ENCODE results near the gene FBLIM1.
"Not testable (repeated sequence)": the region's sequence is repeated elsewhere in the genome, so short reads cannot be mapped to it uniquely, and the experiment has no call there.

FBLIM1 gene

DNA sequence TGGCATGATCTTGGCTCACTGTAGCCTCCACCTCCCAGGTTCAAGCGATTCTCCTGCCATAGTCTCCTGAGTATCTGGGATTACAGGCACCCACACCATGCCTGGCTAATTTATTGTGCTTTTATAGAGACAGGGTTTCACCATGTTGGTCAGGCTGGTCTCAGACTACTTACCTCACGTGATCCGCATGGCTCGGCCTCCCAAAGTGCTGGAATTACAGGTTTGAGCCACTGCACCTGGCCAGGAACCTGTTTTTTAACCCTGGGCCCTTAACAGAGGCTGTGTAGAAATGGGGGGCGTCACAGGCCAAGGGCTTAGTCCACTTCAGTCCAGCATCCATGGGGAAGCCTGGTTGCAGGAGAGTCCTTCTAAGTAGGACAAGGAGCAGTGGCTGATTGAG, 9.3 kb downstream of the FBLIM1 start:
- no peak for DNase-seq (ENCODE audit: low read depth in 2 of 2)

DNA sequence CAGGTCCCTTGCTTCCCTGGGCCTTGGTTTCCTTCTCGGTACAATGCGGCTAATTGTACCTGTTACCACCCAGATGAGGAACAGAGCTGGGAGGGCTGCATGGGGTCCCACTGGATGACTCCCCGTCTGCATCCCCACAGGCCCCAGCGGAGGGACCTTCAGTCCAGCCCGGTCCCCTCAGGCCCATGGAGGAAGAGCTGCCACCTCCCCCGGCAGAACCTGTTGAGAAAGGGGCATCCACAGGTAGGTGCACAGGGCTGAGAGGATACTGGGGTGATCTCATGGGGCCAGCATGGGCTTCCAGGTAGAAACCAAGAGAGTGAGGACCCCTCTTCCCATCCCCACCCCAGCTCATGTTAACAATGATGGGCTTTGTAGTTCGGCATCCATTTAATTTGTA, 9.8 kb downstream of the FBLIM1 start:
- no peak for DNase-seq (ENCODE audit: low read depth in 2 of 2)

DNA sequence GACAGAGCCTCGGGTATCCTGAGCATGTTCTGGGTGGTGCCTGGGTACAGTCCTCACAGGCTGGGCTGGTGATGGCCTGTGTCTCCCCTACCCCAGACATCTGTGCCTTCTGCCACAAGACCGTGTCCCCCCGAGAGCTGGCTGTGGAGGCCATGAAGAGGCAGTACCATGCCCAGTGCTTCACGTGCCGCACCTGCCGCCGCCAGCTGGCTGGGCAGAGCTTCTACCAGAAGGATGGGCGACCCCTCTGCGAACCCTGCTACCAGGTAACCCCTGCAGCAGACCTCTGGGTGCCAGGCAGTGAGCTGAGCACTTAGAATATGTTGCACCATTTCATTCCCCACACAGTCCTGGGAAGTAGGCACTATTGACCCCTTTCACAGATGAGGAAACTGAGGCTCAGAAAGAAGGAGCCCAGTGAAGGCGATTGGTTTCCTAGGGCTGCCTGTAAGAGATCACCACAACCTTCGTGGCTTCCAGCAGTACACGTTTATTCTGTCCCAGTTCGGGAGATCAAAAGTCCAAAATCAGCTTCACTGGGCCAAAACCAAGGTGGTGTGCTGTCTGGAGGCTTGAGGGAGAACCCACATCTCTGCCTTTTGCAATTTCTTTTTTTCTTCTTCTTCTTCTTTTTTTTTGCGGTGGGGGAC, 11.8 kb downstream of the FBLIM1 start:
- no peak for DNase-seq (ENCODE audit: low read depth in 2 of 2)

- no peak for DNase-seq (ENCODE audit: low read depth in 2 of 2)
These were observed 13.4 kb downstream of the FBLIM1 start for GRCh38 chr1:15771836-15772515.

- no peak for DNase-seq (ENCODE audit: low read depth in 2 of 2)
These were observed 17.1 kb downstream of the FBLIM1 start for GRCh38 chr1:15775706-15776105.

DNA sequence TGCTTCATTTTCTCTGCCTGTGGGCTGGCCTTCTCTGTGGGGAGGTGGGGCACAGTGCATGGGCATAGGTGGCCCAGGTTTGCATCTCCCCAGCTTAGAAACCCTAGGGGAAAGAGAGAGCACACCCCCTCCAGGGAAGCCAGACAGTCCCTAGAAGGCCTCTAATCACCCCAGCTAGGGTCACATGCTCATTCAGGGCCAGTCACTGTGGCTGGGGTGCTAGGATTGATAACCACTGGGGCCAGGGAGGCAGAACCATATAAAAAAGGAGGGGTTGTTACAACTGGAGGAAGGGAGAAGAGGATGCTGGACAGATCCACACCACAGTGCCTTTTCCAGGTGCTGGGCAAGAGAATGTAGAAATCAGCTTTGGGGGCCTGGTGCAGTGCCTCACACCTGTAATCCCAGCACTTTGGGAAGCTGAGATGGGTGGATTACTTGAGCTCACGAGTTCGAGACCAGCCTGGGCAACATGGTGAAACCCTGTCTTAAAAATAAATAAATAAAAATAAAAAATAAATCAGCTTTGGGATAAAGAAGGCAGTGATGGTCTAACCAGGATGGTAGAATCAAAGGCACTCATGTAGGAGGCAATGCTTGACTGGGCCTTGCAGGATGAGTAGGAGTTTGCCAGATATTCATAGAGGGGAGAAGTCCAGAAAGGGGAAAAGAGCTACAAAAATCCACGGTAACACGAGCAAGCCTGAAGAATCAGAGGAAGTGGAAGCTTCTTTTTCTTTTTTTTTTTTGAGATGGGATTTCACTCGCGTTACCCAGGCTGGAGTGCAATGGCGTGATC, 19.5 kb downstream of the FBLIM1 start:
- DNase-seq (ENCODE audit: low read depth in 2 of 2): no peak

- no peak for DNase-seq (ENCODE audit: low read depth in 2 of 2)
These were observed 27.1 kb downstream of the FBLIM1 start for GRCh38 chr1:15785683-15786082.

GRCh38 chr1:15786581-15786980, 28.0 kb downstream of the FBLIM1 start:
- no peak for DNase-seq (ENCODE audit: low read depth in 2 of 2)

GRCh38 chr1:15788624-15789301, 30.2 kb downstream of the FBLIM1 start:
- DNase-seq (ENCODE audit: low read depth in 2 of 2): no peak

DNA sequence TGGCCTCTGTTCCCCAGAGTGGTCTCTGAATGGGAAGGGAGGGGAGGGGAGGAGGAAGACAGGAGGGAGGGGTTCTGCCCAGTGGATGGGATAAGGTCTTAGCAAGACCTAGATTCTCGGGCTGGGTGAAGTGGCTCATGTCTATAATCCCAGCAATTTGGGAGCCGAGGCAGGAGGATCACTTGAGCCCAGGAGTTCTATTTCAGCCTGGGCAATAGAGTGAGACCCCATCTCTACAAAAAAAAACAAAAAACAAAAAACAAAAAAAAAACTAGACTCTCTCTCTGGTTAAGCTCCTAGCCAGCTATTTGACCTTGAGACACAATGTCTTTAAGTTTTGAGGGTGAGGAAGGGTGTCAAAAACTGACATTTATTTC, 37.5 kb downstream of the FBLIM1 start:
- no peak for DNase-seq (ENCODE audit: low read depth in 2 of 2)

DNA sequence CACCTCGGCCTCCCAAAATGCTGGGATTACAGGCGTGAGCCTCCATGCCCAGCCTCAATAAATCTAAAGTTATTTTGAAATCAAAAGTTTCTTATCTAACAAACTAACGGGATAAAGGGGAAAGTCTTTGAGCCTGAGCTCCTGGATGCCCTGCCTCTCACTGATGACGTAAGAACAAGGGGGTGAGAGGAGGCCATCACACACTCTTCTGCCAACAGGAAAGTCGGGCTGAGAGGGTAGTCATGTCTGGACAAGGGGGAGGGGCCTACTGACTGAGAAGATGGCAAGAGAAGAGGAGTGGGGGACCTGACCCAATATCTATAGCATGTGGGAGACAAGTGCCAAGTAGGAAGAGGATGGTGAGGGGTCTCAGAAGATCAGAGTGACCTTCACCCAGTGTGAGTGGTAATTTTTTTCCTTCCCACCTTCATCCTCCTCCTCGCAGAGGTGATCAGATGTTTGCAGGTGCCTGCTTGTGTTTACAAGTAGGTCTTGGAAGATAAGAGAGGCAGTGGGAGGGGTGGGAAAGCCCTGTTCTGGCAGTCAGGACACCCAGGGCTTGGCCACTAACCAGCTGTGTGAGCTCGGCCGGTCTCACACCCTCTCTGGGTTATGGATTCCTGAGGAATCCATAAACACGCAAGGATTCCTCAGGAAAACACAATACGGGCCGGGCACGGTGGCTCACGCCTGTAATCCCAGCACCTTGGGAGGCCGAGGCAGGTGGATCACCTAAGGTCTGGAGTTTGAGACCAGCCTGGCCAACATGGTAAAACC, 39.2 kb downstream of the FBLIM1 start:
- no peak for DNase-seq (ENCODE audit: low read depth in 2 of 2)

- no peak for DNase-seq (ENCODE audit: low read depth in 2 of 2)
These were observed 40.6 kb downstream of the FBLIM1 start for GRCh38 chr1:15799004-15799867.

GRCh38 chr1:15799928-15800835, 41.6 kb downstream of the FBLIM1 start:
- DNase-seq (ENCODE audit: low read depth in 2 of 2): no peak

DNA sequence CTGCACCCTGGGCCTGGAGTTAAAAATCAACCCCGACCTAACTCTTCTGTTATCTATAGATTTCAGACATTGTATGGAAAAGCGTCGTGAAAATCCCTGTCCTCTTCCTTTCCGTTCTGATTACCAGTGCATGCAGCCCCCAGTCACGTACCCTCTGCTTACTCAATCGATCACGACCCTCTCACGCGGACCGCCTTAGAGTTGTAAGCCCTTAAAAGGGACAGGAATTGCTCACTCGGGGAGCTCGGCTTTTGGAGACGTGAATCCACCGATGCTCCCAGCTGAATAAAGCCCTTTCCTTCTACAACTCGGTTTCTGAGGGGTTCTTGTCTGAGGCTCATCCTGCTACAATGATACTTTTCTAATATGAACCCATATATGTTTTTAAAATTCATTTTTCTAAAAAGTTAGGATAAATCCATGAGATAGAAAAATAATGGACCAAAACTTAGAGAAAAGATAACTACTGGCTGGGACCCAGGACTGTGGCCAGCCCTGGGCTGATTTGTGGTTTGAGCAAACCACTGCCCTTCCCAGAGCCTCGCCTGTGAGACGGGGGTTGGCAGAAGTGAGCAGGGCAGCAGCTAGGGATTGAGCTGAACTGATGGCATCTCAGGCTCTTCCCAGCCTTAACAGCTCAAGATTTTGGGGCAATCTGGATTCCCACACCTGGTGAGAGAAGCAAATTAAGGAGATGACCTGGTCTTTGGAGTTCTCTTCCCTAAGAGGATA, 43.8 kb downstream of the FBLIM1 start:
- DNase-seq (ENCODE audit: low read depth in 2 of 2): no peak

GRCh38 chr1:15803380-15803779, 44.8 kb downstream of the FBLIM1 start:
- no peak for DNase-seq (ENCODE audit: low read depth in 2 of 2)

DNA sequence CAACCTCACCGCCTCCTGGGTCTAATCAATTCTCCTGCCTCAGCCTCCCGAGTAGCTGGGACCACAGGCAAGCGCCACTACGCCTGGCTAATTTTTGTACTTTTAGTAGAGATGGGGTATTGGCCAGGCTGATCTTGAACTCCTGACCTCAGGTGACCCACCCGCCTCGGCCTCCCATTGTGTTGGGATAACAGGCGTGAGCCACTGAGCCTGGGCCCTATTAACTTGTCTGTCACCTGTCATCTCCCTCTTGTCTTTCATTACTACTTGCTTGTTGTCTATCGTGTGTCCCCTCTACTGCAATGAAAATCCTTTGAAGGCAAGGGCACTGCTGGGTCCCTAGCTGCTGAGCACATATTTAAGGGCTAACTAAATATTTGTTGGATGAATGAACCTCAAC, 45.5 kb downstream of the FBLIM1 start:
- no peak for DNase-seq (ENCODE audit: low read depth in 2 of 2)

GRCh38 chr1:15807121-15807520, 48.5 kb downstream of the FBLIM1 start:
- no peak for DNase-seq (ENCODE audit: low read depth in 2 of 2)

DNA sequence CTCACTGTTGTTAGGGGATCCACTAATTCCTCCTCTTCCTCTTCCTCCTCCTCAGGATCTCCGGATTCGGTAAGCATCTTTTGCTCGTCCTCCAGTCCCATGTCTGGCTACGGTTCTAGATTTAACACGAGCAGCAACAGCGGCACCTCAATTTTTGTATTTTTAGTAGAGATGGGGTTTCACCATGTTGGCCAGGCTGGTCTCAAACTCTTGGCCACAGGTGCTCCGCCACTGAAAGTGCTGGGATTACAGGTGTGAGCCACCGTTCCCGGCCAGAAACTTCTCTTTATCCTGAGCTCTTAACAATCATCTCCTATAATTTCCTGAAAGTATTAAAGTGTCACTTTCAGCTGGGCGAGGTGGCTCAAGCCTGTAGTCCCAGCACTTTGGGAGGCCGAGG, 49.0 kb downstream of the FBLIM1 start, which contains the start of gene UQCRHL:
UQCRHL (minus strand) TSS at position 101 of the 400 bp plus-strand sequence; CDS start at position 101, 0 bp downstream.
- not testable (repeated sequence) for DNase-seq (ENCODE audit: low read depth in 2 of 2)

DNA sequence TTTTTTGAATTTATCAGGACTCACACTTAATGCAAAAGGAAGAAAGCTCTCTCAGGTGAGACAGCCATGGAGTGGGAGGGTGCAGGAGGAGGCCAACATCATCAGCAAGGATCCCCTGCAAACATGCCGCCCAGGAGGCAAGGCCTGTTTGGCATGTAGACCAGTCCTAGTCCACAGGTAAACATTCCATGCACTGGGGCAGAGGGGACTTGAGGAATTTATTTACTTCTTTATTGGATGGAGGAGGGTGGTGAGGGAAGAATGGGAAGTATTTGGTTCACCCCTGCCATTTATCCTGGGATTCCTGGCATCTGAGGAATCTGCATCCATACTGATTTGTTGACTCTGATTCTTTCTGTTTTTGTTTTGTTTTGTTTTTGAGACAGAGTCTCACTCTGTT, 50.4 kb downstream of the FBLIM1 start:
- no peak for DNase-seq (ENCODE audit: low read depth in 2 of 2)
